Left lung (tissue), 10 donors: ENCODE measurements around the gene TSPYL4. TPM values are rescaled to one million over a fixed set of nuclear protein-coding genes. Genes with fewer than 3 reads are reported as not detected.
A peak's percentile ranks its signal among the peaks of the same experiment; 100 is the strongest.

ENCODE experiments used
- ATAC-seq: fragments of 200-7000 bp; cut with Tn5 transposase; one replicate; pipeline ENCODE4 v1.9.1; 2020; ENCODE audit warnings: moderate library complexity
- DNase-seq, 4 donors: peaks; one replicate each; pipeline ENCODE4 v3.0.0-alpha.2; 2013 to 2020
- H3K27ac ChIP-seq, 2 donors: fragments of 200-600 bp; sonication (generic) in 1 of 2; one replicate each; pipeline versions ENCODE4 v1.5.0 to v1.8.0; 2020 to 2021
- H3K27me3 ChIP-seq, 2 donors: fragments of 200-600 bp; sonication (generic) in 1 of 2; one replicate each; pipeline versions ENCODE4 v1.5.0 to v1.8.0; 2020 to 2021
- H3K36me3 ChIP-seq, 2 donors: fragments of 200-600 bp; sonication (generic) in 1 of 2; one replicate each; pipeline versions ENCODE4 v1.5.0 to v1.8.0; 2020 to 2021
- H3K4me1 ChIP-seq, 2 donors: fragments of 200-600 bp; one replicate each; pipeline ENCODE4 v1.8.0; 2021
- H3K4me3 ChIP-seq, 2 donors: fragments of 200-600 bp; sonication (generic) in 1 of 2; one replicate each; pipeline versions ENCODE4 v1.5.0 to v1.8.0; 2020 to 2021; ENCODE audit warnings: mild to moderate bottlenecking in 1 of 2
- H3K9me3 ChIP-seq, 2 donors: fragments of 200-600 bp; sonication (generic) in 1 of 2; one replicate each; pipeline versions ENCODE4 v1.5.0 to v1.8.0; 2020 to 2021
- intact Hi-C, 2 donors: fragments of 100-400 bp; cut with DNase I; formaldehyde crosslinking; loops; one replicate each; pipeline versions ENCODE4 v1.11.2 to v1.14.2; 2022
- polyA plus RNA-seq, 6 donors: library from polyadenylated mRNA; unstranded; fragments of 120-200 nt; gene quantifications; one replicate each; pipeline ENCODE4 v1.2.1, GENCODE V29; 2013; ENCODE audit not compliant: insufficient read length in 6 of 6
- total RNA-seq, 2 donors: library from RNA; stranded (reverse); fragmentation: NEBNext Ultra II Directional; extraction: Animal tissue kit (Norgen Biotek cat#: 25700); gene quantifications; one replicate each; pipeline ENCODE4 v1.2.1, GENCODE V29; 2021
- TF ChIP-seq, protein P1 (sequence below), 2 donors: fragments of 200-600 bp; sonication (generic) in 1 of 2; IDR thresholded peaks; one replicate each; pipeline versions ENCODE4 v1.5.0 to v1.8.0; 2021; ENCODE audit warnings: antibody characterized with exemption in 2 of 2
- donor health status: DM: no; HTN: yes; CAD: no.
- donor health status: DM: no; HTN: no; CAD: no.

The TSPYL4 gene
- total and polyA plus RNA-seq, 8 donors, result 10.2 to 53.8 (median 48.8) TPM

DNA sequence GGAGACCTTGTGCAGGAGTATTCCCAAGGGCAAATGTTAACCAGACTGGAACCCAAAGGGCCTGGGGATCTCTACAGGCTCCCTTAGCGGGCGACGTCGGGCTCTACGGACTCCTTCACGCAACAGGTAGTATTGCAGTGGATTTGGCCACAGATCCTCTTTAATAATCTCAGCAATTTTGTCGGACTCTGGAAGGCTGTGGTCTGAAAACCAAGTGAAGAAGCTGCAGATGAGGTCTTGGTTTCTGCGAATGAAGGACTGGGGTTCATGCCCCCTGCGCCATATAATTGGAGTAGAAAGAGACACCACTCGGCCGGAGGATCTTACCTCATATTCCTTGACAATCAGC lies 24.6 kb upstream of the TSPYL4 start:
- Histone ChIP-seq H3K27me3 (no peaks in the 10 kb centered on the region), H3K4me1 (peaks cover 28 to 61% of the 10 kb centered on the region in 2 donors), H3K9me3 (no peaks in the 10 kb centered on the region), H3K36me3 (peaks cover 0 to 11% of the 10 kb centered on the region in 2 donors), H3K4me3 (peak overlapping the region; percentile 88 to 95), H3K27ac (peak overlapping the region; percentile 98 to 99)
- TF ChIP-seq, protein P1, sequence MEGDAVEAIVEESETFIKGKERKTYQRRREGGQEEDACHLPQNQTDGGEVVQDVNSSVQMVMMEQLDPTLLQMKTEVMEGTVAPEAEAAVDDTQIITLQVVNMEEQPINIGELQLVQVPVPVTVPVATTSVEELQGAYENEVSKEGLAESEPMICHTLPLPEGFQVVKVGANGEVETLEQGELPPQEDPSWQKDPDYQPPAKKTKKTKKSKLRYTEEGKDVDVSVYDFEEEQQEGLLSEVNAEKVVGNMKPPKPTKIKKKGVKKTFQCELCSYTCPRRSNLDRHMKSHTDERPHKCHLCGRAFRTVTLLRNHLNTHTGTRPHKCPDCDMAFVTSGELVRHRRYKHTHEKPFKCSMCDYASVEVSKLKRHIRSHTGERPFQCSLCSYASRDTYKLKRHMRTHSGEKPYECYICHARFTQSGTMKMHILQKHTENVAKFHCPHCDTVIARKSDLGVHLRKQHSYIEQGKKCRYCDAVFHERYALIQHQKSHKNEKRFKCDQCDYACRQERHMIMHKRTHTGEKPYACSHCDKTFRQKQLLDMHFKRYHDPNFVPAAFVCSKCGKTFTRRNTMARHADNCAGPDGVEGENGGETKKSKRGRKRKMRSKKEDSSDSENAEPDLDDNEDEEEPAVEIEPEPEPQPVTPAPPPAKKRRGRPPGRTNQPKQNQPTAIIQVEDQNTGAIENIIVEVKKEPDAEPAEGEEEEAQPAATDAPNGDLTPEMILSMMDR (IDR thresholded peaks at IDR 0.05), result no peak
- ATAC-seq (no peak), DNase-seq (no peak)
- intact Hi-C loops, result no loop called here

DNA sequence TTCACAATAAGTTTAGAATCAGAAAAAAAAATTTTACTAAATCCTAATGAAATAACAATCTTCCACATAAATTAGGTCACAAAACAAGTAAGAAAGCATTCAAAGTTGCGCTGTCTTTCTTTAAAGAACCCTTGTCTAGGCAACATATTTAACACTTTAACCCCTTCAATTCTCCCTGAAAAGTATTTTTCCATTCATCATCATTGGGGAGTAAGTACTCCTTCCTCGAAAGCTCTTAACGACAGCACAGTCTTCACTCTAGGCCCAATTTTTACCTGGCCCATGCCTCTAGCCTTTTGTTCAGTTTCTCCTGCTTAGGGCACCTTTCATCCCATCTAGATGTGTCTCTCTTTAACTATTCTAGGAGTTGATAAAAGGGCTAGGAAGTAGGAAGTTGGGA lies 23.2 kb upstream of the TSPYL4 start:
- H3K4me3 ChIP-seq, result peak overlapping the region; percentile 88 to 95
- H3K4me1 ChIP-seq, result peaks cover 28 to 61% of the 10 kb centered on the region in 2 donors
- H3K9me3 ChIP-seq, result no peaks in the 10 kb centered on the region
- intact Hi-C loops, result no loop called here
- H3K36me3 ChIP-seq, result peaks cover 0 to 15% of the 10 kb centered on the region in 2 donors
- TF ChIP-seq, protein P1 (IDR thresholded peaks at IDR 0.05), result no peak
- H3K27ac ChIP-seq, result no peak overlapping the region
- ATAC-seq (no peak), DNase-seq (no peak)
- H3K27me3 ChIP-seq, result no peaks in the 10 kb centered on the region

GRCh38 chr6:116271149-116271708 lies 17.4 kb upstream of the TSPYL4 start:
- Histone ChIP-seq H3K4me1 (peaks cover 16 to 31% of the 10 kb centered on the region in 2 donors), H3K27ac (no peak overlapping the region), H3K9me3 (no peaks in the 10 kb centered on the region), H3K27me3 (no peaks in the 10 kb centered on the region), H3K4me3 (no peak overlapping the region), H3K36me3 (peaks cover 0 to 24% of the 10 kb centered on the region in 2 donors)
- TF ChIP-seq, protein P1 (IDR thresholded peaks at IDR 0.05), result no peak
- intact Hi-C loops, result no loop called here
- DNase-seq, result no peak
- no peak for ATAC-seq

DNA sequence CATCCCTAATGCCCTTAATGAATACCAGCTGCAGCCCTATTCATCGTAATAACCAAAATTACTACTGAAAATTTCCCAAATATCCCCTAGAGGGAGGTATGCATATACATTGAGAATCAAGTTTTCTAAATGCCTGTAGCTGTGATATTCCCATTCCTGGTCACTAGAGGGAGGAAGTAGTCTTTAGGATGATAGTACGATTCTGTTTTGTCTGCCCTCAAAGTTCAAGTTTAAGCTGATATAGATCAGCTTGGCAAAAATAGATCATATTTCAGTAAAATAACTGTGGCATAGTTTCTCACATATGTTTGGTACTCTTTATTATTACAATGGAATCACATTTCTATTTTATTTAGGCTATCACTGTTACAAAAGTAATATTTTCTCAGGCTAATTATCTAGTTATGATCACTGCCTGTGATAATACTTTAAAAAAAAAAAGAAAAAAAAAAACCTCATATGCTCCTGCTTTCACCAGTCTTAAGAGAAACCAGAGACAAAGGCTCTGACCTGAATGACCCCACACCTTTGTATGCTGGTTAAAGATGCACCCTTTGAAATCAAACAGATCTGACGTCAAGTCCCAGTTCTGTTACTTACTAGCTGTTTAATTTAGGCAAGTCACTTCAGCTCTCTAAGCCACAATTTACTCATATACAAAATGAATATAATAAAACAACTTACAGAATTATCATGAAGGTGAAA lies 14.9 kb upstream of the TSPYL4 start:
- H3K4me1 ChIP-seq, result peaks cover 0 to 6% of the 10 kb centered on the region in 2 donors
- H3K27me3 ChIP-seq, result no peaks in the 10 kb centered on the region
- ATAC-seq (peak; percentile 96), DNase-seq (peak in 2 of 4 donors; percentile 62 to 80)
- H3K36me3 ChIP-seq, result peaks cover 0 to 16% of the 10 kb centered on the region in 2 donors
- no peaks in the 10 kb centered on the region for H3K9me3 ChIP-seq
- intact Hi-C loops, result no loop called here
- no peak overlapping the region for H3K4me3 ChIP-seq
- no peak overlapping the region for H3K27ac ChIP-seq
- TF ChIP-seq, protein P1 (IDR thresholded peaks at IDR 0.05), result peak; percentile 62 to 77

- peaks cover 0 to 12% of the 10 kb centered on the region in 2 donors for H3K36me3 ChIP-seq
- TF ChIP-seq, protein P1 (IDR thresholded peaks at IDR 0.05), result no peak
- intact Hi-C loops, result no loop called here
- ATAC-seq, result no peak
- no peak overlapping the region for H3K27ac ChIP-seq
- no peaks in the 10 kb centered on the region for H3K27me3 ChIP-seq
- DNase-seq, result no peak
- H3K4me3 ChIP-seq, result no peak overlapping the region
- peaks cover 0 to 5% of the 10 kb centered on the region in 2 donors for H3K9me3 ChIP-seq
- H3K4me1 ChIP-seq, result peaks cover 0 to 6% of the 10 kb centered on the region in 2 donors
These were observed 14.1 kb upstream of the TSPYL4 start for GRCh38 chr6:116267836-116268588.
